Measurements from ENCODE around the gene OVOL2.

DNA sequence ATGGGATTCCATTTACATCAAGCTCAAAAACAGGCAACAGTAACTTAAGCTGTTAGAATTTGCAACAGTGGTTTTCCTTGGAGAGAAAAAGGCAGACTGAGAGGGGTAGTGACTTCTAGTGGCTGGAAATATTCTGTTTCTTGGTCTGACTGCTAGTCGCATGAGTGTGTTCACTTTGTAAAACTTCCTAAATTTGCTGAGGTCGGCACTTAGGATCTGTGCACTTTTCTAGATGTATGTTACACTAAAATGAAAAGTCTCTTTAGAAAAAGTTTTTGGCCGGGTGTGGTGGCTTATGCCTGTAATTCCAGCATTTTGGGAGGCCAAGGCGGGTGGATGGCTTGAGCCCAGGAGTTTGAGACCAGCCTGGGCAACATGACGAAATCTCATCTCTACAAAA, 18.7 kb downstream of the OVOL2 start:
- no peak for TF ChIP-seq EZH2 (IDR thresholded peaks at IDR 0.05; ENCODE audit: low read depth)
- TF ChIP-seq, protein P1, sequence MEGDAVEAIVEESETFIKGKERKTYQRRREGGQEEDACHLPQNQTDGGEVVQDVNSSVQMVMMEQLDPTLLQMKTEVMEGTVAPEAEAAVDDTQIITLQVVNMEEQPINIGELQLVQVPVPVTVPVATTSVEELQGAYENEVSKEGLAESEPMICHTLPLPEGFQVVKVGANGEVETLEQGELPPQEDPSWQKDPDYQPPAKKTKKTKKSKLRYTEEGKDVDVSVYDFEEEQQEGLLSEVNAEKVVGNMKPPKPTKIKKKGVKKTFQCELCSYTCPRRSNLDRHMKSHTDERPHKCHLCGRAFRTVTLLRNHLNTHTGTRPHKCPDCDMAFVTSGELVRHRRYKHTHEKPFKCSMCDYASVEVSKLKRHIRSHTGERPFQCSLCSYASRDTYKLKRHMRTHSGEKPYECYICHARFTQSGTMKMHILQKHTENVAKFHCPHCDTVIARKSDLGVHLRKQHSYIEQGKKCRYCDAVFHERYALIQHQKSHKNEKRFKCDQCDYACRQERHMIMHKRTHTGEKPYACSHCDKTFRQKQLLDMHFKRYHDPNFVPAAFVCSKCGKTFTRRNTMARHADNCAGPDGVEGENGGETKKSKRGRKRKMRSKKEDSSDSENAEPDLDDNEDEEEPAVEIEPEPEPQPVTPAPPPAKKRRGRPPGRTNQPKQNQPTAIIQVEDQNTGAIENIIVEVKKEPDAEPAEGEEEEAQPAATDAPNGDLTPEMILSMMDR (conservative IDR thresholded peaks at IDR 0.05), result no peak
